Loucy (cell line): ENCODE measurements around the gene DCAF6.

Experiments used
- CTCF ChIP-seq: fragments of 200-600 bp; sonication (generic); conservative IDR thresholded peaks from 2 replicates; pipeline ENCODE4 v1.5.1; 2014; ENCODE audit warnings: mild to moderate bottlenecking, antibody characterized with exemption, low read length
- EZH2phosphoT487 ChIP-seq: fragments of 200-600 bp; IDR thresholded peaks from 2 replicates; pipeline ENCODE4 v1.6.1; 2018; ENCODE audit warnings: antibody characterized with exemption, mild to moderate bottlenecking, moderate library complexity, borderline replicate concordance

- TF ChIP-seq CTCF = no peak
- no peak for TF ChIP-seq EZH2phosphoT487
Observed at GRCh38 chr1:167904652-167905130, 31.8 kb upstream of the DCAF6 start.
